ENCODE data around the gene SYT12.

DNA sequence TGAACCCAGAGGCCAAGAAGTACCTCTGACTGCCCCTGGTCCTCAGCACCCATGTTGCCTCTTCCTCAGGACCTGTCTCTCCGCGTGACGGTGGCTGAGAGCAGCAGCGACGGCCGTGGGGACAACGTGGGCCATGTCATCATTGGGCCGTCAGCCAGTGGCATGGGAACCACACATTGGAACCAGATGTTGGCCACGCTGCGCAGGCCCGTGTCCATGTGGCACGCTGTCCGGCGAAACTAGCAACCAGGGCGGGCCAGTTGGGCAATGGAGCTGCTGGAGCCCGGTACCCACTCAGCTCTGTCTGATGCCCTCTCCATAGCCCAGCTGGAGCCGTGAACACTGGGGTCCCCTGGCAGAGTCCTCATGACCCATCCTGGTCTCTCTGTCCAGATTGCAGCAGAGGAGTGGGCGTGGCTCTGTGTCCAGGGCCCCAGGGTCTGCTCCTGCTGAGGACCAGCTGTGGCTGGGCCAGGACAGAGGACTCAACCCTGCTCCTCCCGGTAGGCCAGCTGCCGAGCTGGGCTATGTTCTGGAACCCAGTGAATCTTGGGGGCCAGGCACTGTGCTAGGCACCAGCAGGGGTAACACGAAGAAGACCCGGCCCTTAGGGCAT lies 25.7 kb downstream of the SYT12 start:
- TF ChIP-seq, protein P1, sequence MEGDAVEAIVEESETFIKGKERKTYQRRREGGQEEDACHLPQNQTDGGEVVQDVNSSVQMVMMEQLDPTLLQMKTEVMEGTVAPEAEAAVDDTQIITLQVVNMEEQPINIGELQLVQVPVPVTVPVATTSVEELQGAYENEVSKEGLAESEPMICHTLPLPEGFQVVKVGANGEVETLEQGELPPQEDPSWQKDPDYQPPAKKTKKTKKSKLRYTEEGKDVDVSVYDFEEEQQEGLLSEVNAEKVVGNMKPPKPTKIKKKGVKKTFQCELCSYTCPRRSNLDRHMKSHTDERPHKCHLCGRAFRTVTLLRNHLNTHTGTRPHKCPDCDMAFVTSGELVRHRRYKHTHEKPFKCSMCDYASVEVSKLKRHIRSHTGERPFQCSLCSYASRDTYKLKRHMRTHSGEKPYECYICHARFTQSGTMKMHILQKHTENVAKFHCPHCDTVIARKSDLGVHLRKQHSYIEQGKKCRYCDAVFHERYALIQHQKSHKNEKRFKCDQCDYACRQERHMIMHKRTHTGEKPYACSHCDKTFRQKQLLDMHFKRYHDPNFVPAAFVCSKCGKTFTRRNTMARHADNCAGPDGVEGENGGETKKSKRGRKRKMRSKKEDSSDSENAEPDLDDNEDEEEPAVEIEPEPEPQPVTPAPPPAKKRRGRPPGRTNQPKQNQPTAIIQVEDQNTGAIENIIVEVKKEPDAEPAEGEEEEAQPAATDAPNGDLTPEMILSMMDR (conservative IDR thresholded peaks at IDR 0.05; ENCODE audit: low read depth, low read length) = no peak
- TF ChIP-seq EZH2 (IDR thresholded peaks at IDR 0.05; ENCODE audit: borderline replicate concordance, low read depth, low read length, poor library complexity, severe bottlenecking) = no peak
